Karpas-422 (cell line): ENCODE data around the gene DRC1. TPM values are rescaled to one million over a fixed set of nuclear protein-coding genes. Genes with fewer than 3 reads are reported as not detected.

ENCODE experiments used
- DNase-seq: peaks from one replicate; pipeline ENCODE4 v3.0.0-alpha.2; 2015
- H2AFZ ChIP-seq: fragments of 200-600 bp; sonication (generic); 2 replicates; pipeline ENCODE4 v1.6.1; 2014; ENCODE audit warnings: antibody characterized with exemption, low read length, mixed read lengths
- H3K27ac ChIP-seq: fragments of 200-600 bp; sonication (generic); 2 replicates; pipeline ENCODE4 v1.5.1; 2014; ENCODE audit warnings: mild to moderate bottlenecking, low read length, moderate library complexity
- H3K27me3 ChIP-seq: fragments of 200-600 bp; sonication (generic); 2 replicates; pipeline ENCODE4 v1.6.1; 2014; ENCODE audit warnings: low read length, mixed read lengths
- H3K36me3 ChIP-seq: fragments of 200-600 bp; sonication (generic); 2 replicates; pipeline ENCODE4 v1.6.1; 2014; ENCODE audit warnings: low read length, mixed read lengths; ENCODE audit not compliant: insufficient read depth
- H3K4me1 ChIP-seq: fragments of 200-600 bp; sonication (generic); 2 replicates; pipeline ENCODE4 v1.6.1; 2014; ENCODE audit warnings: mild to moderate bottlenecking, low read length, mixed read lengths
- H3K4me2 ChIP-seq: fragments of 200-600 bp; sonication (generic); 2 replicates; pipeline ENCODE4 v1.6.1; 2014; ENCODE audit warnings: low read length, low read depth, mild to moderate bottlenecking; ENCODE audit not compliant: poor library complexity, severe bottlenecking
- H3K4me3 ChIP-seq: fragments of 200-600 bp; sonication (generic); 2 replicates; pipeline ENCODE4 v1.5.1; 2014; ENCODE audit warnings: mild to moderate bottlenecking, antibody characterized with exemption, low read length, mixed read lengths
- H3K79me2 ChIP-seq: fragments of 200-600 bp; sonication (generic); 2 replicates; pipeline ENCODE4 v1.6.1; 2014; ENCODE audit warnings: mild to moderate bottlenecking, low read length, mixed read lengths
- H3K9ac ChIP-seq: fragments of 200-600 bp; sonication (generic); 2 replicates; pipeline ENCODE4 v1.6.0; 2014; ENCODE audit warnings: low read length
- H3K9me2 ChIP-seq: fragments of 200-600 bp; sonication (generic), shearing (Covaris generic); replicated peaks from 2 replicates; pipeline ENCODE4 v1.6.0; 2014; ENCODE audit warnings: mild to moderate bottlenecking, low read length, moderate library complexity; ENCODE audit not compliant: insufficient read depth
- H3K9me3 ChIP-seq: fragments of 300-700, 200-600 bp; sonication (generic); 2 replicates; pipeline ENCODE4 v1.6.1; 2014; ENCODE audit warnings: low read length, mixed read lengths
- H4K20me1 ChIP-seq: fragments of 200-600 bp; sonication (generic); 2 replicates; pipeline ENCODE4 v1.6.1; 2014; ENCODE audit warnings: mild to moderate bottlenecking, antibody characterized with exemption, low read length, low read depth; ENCODE audit not compliant: insufficient read depth
- total RNA-seq: library from RNA; depleted of rRNA; stranded (reverse); fragments of >200 nt; shearing (Covaris generic); gene quantifications from 2 replicates; pipeline ENCODE4 v1.2.3, GENCODE V29; 2014; ENCODE audit warnings: low replicate concordance

DRC1 gene
- total RNA-seq, 1 experiment from 2014 or later, result not detected

- Histone ChIP-seq H2AFZ (no peak overlapping the region), H4K20me1 (no peaks in the 10 kb centered on the region), H3K79me2 (no peaks in the 10 kb centered on the region), H3K9me3 (no peaks in the 10 kb centered on the region), H3K4me1 (no peaks in the 10 kb centered on the region), H3K9ac (no peak overlapping the region), H3K4me2 (no peak overlapping the region), H3K27me3 (no peaks in the 10 kb centered on the region), H3K4me3 (no peak overlapping the region), H3K27ac (no peak overlapping the region), H3K9me2 (no peaks in the 10 kb centered on the region), H3K36me3 (no peaks in the 10 kb centered on the region)
- no peak for DNase-seq
These were observed 36.8 kb downstream of the DRC1 start for GRCh38 chr2:26438526-26438925.

DNA sequence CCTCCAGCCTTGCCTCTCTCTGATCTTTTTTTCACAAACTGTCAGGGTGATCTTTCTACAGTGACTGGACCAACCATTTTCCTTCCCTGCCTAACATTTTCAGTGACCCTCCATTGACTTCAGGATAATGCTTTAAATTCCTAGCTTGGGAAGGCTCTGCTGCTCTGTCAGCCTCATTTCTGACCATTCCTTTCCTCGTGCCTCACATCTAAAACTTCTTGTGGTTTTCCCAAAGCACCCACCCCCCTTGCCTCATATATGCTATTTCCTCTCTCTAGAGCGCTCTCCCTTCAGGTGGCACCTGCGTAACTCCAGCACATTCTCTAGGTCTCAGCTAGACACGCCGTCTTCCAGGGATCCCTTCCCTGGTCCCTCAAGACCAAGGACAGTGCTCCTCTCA, 37.2 kb downstream of the DRC1 start:
- Histone ChIP-seq H3K27ac (no peak overlapping the region), H3K4me3 (no peak overlapping the region), H2AFZ (no peak overlapping the region), H3K9ac (no peak overlapping the region), H3K27me3 (no peaks in the 10 kb centered on the region), H3K79me2 (no peaks in the 10 kb centered on the region), H3K9me2 (no peaks in the 10 kb centered on the region), H3K36me3 (no peaks in the 10 kb centered on the region), H4K20me1 (no peaks in the 10 kb centered on the region), H3K4me2 (no peak overlapping the region), H3K9me3 (no peaks in the 10 kb centered on the region), H3K4me1 (no peaks in the 10 kb centered on the region)
- DNase-seq, result no peak

DNA sequence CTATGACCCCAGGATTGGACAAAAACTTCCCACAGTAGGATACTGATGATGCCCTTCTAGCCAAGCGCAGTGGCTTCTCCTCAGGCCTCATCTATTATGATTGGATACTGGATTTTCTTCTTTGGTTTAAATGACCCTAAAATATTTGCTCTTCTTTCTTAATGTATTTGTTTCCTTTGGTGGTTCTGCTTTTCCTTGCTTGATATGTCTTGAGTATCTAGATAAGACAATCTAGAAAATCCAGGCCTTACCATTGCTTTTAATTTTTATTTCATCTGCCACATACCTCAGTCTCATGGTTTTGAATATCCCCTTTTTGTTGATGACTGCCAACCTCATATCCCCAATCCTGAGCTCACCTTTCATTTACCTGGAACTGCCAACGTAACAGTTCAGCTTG, 40.6 kb downstream of the DRC1 start:
- H3K27me3 ChIP-seq, result no peaks in the 10 kb centered on the region
- DNase-seq, result no peak
- no peaks in the 10 kb centered on the region for H3K9me2 ChIP-seq
- no peak overlapping the region for H3K9ac ChIP-seq
- H4K20me1 ChIP-seq, result no peaks in the 10 kb centered on the region
- no peaks in the 10 kb centered on the region for H3K79me2 ChIP-seq
- no peak overlapping the region for H2AFZ ChIP-seq
- no peaks in the 10 kb centered on the region for H3K4me1 ChIP-seq
- H3K4me3 ChIP-seq, result no peak overlapping the region
- no peaks in the 10 kb centered on the region for H3K36me3 ChIP-seq
- H3K9me3 ChIP-seq, result no peaks in the 10 kb centered on the region
- H3K4me2 ChIP-seq, result no peak overlapping the region
- no peak overlapping the region for H3K27ac ChIP-seq

- Histone ChIP-seq H4K20me1 (no peaks in the 10 kb centered on the region), H3K79me2 (no peaks in the 10 kb centered on the region), H2AFZ (no peak overlapping the region), H3K9me3 (no peaks in the 10 kb centered on the region), H3K4me2 (no peak overlapping the region), H3K27ac (no peak overlapping the region), H3K9ac (no peak overlapping the region), H3K27me3 (no peaks in the 10 kb centered on the region), H3K36me3 (no peaks in the 10 kb centered on the region), H3K9me2 (no peaks in the 10 kb centered on the region), H3K4me3 (no peak overlapping the region), H3K4me1 (no peaks in the 10 kb centered on the region)
- no peak for DNase-seq
These were observed 41.0 kb downstream of the DRC1 start for GRCh38 chr2:26442707-26443106.

GRCh38 chr2:26444236-26444635, 42.5 kb downstream of the DRC1 start:
- H3K27me3 ChIP-seq, result no peaks in the 10 kb centered on the region
- H3K4me2 ChIP-seq, result no peak overlapping the region
- no peaks in the 10 kb centered on the region for H3K9me3 ChIP-seq
- H2AFZ ChIP-seq, result no peak overlapping the region
- no peaks in the 10 kb centered on the region for H4K20me1 ChIP-seq
- no peak overlapping the region for H3K9ac ChIP-seq
- no peaks in the 10 kb centered on the region for H3K9me2 ChIP-seq
- DNase-seq, result no peak
- no peaks in the 10 kb centered on the region for H3K36me3 ChIP-seq
- H3K4me3 ChIP-seq, result no peak overlapping the region
- no peaks in the 10 kb centered on the region for H3K4me1 ChIP-seq
- no peak overlapping the region for H3K27ac ChIP-seq
- no peaks in the 10 kb centered on the region for H3K79me2 ChIP-seq

- H3K4me1 ChIP-seq, result no peaks in the 10 kb centered on the region
- H3K4me2 ChIP-seq, result no peak overlapping the region
- H4K20me1 ChIP-seq, result no peaks in the 10 kb centered on the region
- no peaks in the 10 kb centered on the region for H3K79me2 ChIP-seq
- no peak overlapping the region for H2AFZ ChIP-seq
- H3K4me3 ChIP-seq, result no peak overlapping the region
- no peaks in the 10 kb centered on the region for H3K27me3 ChIP-seq
- no peaks in the 10 kb centered on the region for H3K36me3 ChIP-seq
- no peak overlapping the region for H3K9ac ChIP-seq
- no peak overlapping the region for H3K27ac ChIP-seq
- H3K9me3 ChIP-seq, result no peaks in the 10 kb centered on the region
- no peak for DNase-seq
- no peaks in the 10 kb centered on the region for H3K9me2 ChIP-seq
These were observed 46.9 kb downstream of the DRC1 start for GRCh38 chr2:26448651-26449050.

GRCh38 chr2:26449278-26450030, 47.7 kb downstream of the DRC1 start:
- Histone ChIP-seq H3K79me2 (no peaks in the 10 kb centered on the region), H3K4me1 (no peaks in the 10 kb centered on the region), H2AFZ (no peak overlapping the region), H3K4me3 (no peak overlapping the region), H3K4me2 (no peak overlapping the region), H3K27ac (no peak overlapping the region), H3K36me3 (no peaks in the 10 kb centered on the region), H4K20me1 (no peaks in the 10 kb centered on the region), H3K27me3 (no peaks in the 10 kb centered on the region), H3K9me3 (no peaks in the 10 kb centered on the region), H3K9me2 (no peaks in the 10 kb centered on the region), H3K9ac (no peak overlapping the region)
- no peak for DNase-seq

DNA sequence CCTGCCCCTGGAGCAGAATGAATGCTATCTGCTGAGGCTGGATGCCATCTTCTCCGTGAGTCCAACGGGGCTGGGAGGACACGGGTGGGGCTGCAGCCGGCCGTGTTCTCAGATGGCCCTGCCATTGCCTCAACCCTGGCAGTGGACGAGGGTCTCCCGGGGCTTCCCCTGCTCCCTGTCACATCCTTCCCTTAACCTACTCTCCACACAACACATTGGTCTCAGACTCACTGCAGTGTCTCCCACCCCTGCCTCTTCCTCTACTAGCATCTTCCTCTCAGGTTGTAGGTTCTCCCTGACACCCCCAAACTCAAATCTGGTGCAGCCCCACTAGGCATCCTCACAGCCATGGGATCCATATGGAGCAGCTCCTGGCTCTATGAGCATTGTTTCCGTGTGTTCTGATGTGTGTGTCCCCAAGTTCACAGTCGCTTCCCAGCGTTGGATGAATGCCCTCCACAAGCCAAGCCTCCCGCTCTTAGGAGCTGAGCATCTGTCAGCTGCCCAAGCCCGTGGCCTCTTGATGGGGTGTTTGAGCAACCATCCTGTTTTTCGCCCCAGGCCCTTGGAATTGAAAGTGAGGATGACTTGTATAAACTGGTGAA, 48.4 kb downstream of the DRC1 start:
- Histone ChIP-seq H2AFZ (no peak overlapping the region), H3K4me3 (no peak overlapping the region), H3K27me3 (no peaks in the 10 kb centered on the region), H3K4me2 (no peak overlapping the region), H3K79me2 (no peaks in the 10 kb centered on the region), H3K9me3 (no peaks in the 10 kb centered on the region), H3K36me3 (no peaks in the 10 kb centered on the region), H3K4me1 (no peaks in the 10 kb centered on the region), H4K20me1 (no peaks in the 10 kb centered on the region), H3K9me2 (no peaks in the 10 kb centered on the region), H3K9ac (no peak overlapping the region), H3K27ac (no peak overlapping the region)
- no peak for DNase-seq
